Activated T-cell treated with anti-CD3 and anti-CD28 coated beads for 1 hour (primary cell): Measurements from ENCODE around the gene PGLYRP1.

ENCODE experiments used
- DNase-seq: peaks from one replicate; pipeline ENCODE4 v3.0.0-alpha.2; 2020; ENCODE audit warnings: low read depth

Gene PGLYRP1

GRCh38 chr19:46032597-46033025, 9.8 kb upstream of the PGLYRP1 start:
- DNase-seq, result no peak

GRCh38 chr19:46031781-46032596, 9.1 kb upstream of the PGLYRP1 start:
- no peak for DNase-seq

- DNase-seq, result no peak
These were observed 8.1 kb upstream of the PGLYRP1 start for GRCh38 chr19:46030812-46031550.

GRCh38 chr19:46025835-46026234, 3.0 kb upstream of the PGLYRP1 start:
- no peak for DNase-seq

GRCh38 chr19:46023311-46023779, 492 bp upstream of the PGLYRP1 start:
- no peak for DNase-seq

- DNase-seq, result no peak
These were observed 807 bp downstream of the PGLYRP1 start for GRCh38 chr19:46022061-46022430.

GRCh38 chr19:46021531-46022041, 1.3 kb downstream of the PGLYRP1 start:
- no peak for DNase-seq

- DNase-seq, result no peak
These were observed 2.1 kb downstream of the PGLYRP1 start for GRCh38 chr19:46020819-46021125.

GRCh38 chr19:46019270-46019669, 3.6 kb downstream of the PGLYRP1 start:
- no peak for DNase-seq

- no peak for DNase-seq
These were observed 4.1 kb downstream of the PGLYRP1 start for GRCh38 chr19:46018729-46019251.

- no peak for DNase-seq
These were observed 4.8 kb downstream of the PGLYRP1 start for GRCh38 chr19:46017874-46018675.

- DNase-seq, result no peak
These were observed 5.8 kb downstream of the PGLYRP1 start for GRCh38 chr19:46017095-46017429.

GRCh38 chr19:46016426-46017094, 6.3 kb downstream of the PGLYRP1 start:
- DNase-seq, result peak; percentile 76

- DNase-seq, result peak; percentile 24
These were observed 7.0 kb downstream of the PGLYRP1 start for GRCh38 chr19:46015687-46016425.

- DNase-seq, result peak; percentile 60
These were observed 7.7 kb downstream of the PGLYRP1 start for GRCh38 chr19:46014941-46015686.

- DNase-seq, result no peak
These were observed 8.3 kb downstream of the PGLYRP1 start for GRCh38 chr19:46014534-46014933.

GRCh38 chr19:46009530-46010510, 13.0 kb downstream of the PGLYRP1 start:
- peak; percentile 65 for DNase-seq

GRCh38 chr19:46006411-46006810, 16.4 kb downstream of the PGLYRP1 start:
- no peak for DNase-seq

- DNase-seq, result no peak
These were observed 20.1 kb downstream of the PGLYRP1 start for GRCh38 chr19:46002678-46003275.
